ENCODE results near the gene VPS8. TPM values are rescaled to one million over a fixed set of nuclear protein-coding genes. Genes with fewer than 3 reads are reported as not detected.

VPS8 gene
- total RNA-seq, 1 experiment from 2014 or later = 31.4 TPM

DNA sequence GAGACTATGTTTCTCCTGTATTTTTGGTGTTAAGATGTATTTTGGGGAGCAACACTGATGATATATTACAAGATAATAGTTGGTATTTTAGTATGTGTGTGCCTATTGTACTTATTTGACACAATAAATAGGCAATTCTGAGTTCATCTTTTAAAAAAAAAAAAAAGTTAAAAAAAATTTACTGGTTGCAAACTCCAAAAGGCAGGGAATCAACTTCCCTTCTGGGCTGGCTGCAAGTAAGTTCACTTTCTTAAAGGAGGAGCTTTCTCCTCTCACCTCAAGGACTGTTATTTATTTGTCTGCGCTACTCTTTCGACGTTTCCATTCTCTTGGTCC is 335 bp upstream of the VPS8 start:
- no peak for DNase-seq (ENCODE audit: low read depth)

DNA sequence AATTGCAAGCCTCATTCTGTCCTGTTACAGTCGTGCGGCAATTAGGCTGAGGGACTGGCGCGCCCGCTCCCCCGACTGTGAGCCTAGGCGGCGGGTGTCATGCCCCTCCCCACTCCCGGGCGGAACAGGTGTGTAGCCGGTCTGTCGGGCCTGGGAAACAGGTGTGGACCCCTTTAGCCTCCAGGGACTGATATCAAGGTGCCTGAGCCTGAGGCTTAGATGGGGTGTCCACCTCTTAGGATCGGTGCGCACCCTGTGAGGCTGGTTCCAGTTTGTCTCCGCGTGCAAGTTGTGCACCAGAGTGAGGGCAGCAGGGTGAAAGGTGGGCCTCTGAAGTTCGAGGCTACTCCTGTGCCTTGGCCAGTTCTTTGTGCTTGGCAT is 686 bp downstream of the VPS8 start:
- DNase-seq (ENCODE audit: low read depth) = no peak

DNA sequence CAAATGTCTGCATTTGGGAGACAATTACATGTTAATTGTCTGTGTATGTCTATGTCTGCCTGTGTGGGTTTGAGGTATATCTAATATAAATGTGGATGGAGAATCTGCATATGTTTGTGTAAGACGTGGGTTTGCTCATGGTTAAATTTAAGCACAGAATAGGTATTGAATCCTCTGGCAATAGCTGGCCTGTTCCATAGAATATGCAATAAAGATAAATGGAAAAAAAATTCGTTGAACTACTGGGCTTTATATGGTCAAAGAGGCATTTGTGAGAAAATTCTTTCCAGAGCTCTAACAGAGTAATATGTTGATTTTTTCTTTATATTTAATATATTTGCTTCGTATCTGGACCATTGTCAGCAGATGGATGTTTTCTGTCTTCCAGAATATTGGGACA is 1.4 kb downstream of the VPS8 start:
- no peak for DNase-seq (ENCODE audit: low read depth)

DNA sequence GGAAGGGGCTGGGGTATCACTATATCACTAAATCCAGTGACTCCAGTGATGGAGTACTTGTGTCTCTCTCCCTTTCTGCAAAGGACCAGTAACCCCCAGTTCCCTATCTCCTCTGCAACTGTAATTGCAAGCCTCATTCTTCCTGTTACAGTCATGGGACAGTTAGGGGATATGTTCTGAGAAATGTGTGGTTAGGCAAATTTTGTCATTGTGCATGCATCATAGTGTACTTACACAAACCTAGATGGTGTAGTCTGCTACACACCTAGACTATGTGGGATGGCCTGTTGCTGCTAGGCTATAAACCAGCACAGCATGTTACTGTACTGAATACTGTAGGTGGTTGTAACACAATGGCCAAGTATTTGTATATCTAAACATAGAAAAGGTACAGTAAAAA is 2.2 kb downstream of the VPS8 start:
- DNase-seq (ENCODE audit: low read depth) = peak; percentile 27

DNA sequence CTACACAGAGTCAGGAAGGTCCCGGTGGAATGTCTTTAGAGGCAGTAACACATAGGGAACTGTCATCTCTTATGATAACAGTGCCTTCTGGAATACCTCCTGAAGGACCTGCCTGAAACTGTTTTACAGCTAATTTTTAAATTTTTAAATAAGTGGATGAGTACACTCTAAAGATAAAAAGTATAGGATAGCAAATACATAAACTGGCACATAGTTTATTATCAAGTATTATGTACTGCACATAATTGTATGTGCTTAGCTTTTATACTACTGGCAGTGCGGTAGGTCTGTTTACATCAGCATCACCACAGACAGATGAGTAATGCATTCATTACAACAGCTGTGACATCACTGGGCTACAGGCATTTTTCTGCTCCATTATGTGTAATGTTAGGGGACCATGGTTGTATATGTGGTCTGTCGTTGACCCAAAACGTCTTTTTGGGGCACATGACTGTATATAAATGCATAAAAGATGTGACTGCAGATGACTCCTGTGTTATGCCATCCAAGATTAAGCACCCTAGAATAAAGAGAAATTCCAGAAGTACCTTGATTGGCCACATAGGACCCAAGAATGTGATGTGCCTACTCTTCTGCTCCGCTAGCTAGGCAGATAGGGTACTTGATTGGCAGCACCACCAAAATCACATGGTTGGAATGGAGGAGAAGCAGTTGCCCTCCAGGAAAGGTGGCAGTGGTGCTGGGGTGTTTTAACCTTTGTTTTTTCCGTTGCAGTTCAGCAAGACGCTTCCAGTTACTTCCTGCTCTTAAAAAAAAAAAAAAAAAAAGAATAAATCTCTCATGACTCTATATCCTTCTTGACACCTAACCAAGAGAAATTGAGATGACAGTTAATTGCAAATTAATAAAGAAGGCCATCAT is 3.3 kb downstream of the VPS8 start:
- peak; percentile 89 for DNase-seq (ENCODE audit: low read depth)

DNA sequence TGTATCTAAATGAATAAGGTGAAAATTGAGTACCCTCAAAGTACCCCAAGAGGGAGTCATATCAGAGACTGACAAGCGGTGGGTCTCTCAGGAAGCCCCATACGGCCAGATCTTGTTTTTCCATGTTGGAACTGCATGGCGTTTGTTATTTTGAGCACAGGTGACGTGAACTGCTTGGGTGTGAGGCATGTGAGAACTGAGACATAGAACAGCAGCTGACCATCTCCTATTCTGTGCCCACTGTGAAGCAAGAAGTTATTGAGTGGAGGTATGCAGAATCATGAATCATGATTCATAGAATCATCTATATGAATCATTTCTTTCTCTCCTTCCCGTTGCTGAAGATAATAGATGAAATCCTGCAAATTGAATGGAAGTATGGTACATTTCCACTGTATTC is 4.6 kb downstream of the VPS8 start:
- no peak for DNase-seq (ENCODE audit: low read depth)

DNA sequence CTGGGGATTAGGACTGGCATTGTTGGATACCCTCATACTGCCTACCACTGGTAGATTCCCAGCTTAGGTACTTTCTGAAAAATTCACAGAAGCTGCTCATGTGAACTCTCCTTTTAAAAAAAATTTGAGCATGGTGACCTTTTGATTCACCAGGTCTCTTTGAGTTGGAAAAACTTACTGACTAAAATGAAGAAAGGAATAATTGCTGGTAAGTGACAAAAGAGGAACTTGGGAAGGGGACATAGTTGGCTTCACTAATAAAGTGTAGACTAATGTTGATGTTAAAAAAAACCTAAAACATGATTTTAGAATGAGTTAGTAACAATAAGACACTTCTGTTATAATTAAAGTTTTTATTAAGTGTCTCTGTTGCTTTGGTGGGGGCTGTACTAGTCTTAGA is 8.6 kb downstream of the VPS8 start:
- DNase-seq (ENCODE audit: low read depth) = no peak

DNA sequence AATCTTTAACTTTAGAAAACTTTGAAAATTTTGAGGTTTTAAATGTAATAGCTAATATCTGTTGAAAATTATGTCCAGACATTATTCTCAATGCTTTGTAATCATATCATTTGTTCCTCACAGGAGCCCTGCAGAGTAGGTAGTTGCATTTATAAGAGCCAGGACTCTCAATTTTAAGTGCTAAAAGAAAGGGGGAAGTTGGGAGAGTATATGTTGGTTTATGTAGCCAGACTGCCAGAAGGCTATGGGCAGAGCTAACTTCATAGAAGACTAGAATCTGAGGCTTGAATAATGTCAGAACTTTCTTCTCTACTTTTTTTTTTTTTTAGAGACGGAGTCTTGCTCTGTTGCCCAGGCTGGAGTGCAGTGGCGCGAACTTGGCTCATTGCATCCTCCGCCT is 9.1 kb downstream of the VPS8 start:
- DNase-seq (ENCODE audit: low read depth) = no peak

DNA sequence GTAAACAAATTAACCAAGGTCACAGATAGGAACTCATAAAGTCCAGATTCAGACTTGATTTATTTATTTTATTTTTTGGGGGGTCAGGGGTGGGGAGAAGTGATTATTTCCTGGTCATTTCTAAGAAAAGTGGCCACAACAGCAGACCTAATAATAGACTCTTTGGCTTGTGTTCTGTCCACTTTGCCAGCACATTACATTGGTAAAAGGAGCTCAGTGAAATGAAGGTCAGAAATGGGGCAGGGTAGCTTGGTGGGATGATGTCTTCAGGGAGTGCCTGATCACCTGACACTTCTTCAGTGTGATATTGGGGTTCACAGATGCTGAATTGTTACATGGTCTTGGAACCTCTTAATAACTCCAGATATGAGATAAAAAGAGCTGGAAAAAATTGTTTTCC is 10.1 kb downstream of the VPS8 start:
- DNase-seq (ENCODE audit: low read depth) = no peak

DNA sequence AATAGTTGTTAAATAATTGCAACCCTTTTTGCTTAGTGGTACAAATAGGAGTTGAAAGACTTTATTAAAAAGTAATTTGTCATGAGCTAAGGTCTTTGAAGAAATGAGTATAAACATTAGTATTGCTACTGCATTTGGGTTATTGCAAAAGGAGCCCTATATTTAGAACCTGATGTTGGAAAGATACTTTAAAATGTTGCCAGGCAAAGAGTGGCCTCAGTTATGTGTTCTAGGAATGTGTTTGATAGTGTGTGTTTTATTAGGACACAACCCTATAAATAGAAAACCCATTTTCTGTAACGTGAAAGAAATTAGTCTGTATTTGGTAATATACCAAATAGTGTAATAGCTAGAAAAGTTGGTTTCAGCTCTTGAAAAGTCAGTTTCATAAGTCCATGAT is 10.7 kb downstream of the VPS8 start:
- no peak for DNase-seq (ENCODE audit: low read depth)

DNA sequence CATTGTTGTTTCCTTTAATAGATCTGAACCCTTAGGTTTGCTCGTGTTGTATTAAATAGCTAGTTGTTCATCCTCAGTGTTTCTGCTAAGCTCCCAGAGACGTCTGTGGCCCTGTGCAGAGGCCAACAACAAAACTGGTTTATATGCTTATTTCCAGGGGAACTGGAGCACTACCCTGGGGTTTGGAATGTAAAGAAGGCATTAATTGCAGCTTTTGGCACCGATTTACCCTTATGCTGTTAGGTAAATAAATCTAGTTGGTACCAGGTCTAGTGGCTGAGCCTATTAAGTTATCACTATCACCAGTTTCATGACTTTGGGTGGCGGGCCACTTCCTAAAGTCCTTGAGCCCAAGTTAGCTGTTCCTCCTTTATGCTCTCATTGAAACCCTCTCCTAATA is 12.0 kb downstream of the VPS8 start:
- no peak for DNase-seq (ENCODE audit: low read depth)

DNA sequence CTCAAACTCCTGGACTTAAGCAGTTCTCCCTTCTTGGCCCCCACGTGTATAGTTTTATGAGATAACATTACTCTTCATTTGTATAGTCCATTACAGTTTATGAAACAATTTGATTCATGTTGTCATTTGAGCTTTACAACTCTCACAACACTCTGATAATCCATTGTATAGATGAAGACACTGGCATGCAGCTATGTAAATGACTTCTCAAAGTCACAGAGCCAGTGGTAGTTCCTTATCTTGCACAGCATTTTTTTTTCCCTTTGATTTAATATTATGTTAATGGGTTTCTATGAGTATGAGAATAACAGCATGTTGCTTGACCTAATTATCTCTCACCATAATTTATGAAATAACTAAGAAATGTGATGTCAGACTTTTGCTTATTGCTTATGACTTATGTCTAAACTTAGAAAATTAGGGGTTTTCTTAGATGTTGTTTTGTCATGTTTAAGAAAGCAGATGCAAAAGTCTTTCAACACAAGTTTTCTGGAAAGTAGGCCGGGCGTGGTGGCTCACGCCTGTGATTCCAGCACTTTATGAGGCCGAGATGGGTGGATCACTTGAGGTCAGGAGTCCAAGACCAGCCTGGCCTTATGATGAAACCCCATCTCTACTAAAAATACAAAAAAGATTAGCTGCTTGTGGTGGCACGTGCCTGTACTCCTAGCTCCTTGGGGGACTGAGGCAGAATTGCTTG is 13.3 kb downstream of the VPS8 start:
- no peak for DNase-seq (ENCODE audit: low read depth)

DNA sequence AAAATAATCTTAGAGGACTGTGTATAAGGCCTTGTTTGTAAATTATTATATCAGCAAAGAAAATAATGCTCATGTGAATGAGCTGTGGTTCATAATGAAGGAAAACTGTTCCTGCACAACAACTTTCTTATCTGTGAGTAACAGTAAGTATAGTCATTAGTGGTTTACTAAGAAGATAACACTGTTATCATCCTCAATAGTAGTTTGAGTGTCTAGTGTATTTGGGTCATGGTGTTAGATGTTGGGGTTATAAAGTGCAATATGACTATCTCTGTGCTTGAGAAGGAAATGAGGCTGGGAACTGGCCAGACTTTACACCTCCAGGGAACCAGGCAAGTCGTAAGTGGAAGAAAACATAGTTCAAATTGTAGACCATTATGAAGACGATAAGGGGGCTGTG is 15.6 kb downstream of the VPS8 start:
- no peak for DNase-seq (ENCODE audit: low read depth)

DNA sequence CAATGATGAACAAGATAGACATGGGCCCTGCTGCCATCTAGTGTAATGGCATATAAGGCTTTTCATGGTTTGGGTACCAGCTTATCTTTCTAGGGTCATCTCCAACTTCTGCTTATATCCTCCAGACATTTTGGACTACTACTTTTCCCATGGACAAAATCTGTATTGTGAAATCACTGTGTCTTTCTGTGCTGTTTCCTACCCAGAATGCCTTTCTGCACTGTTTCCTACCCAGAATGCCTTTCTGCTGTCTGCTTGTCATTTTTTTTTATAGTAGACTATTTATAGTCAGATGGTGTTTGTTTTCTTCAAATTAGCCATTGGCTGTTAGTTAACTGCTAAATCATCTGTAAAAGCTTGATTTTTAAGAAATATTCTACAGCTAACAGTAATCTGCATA is 20.1 kb downstream of the VPS8 start:
- DNase-seq (ENCODE audit: low read depth) = no peak

DNA sequence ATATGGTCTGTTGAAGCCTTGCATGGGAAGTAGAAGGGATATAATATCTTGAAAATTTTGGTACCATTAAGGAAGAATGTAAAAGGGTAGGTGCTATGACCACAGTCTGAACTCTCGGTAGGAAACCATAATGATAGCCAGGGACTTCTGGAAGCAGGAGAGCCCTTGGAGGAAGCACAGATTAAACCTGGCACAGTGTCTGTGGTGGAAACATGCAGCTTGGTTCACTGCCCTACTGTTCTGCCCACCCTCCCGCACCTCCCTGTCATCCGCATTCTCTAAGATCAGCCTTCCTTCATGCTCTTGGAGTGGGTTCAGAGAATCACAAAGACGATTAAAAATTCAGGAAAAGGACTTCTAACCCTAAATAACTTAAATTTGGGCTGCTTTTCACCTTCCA is 20.9 kb downstream of the VPS8 start:
- DNase-seq (ENCODE audit: low read depth) = no peak

DNA sequence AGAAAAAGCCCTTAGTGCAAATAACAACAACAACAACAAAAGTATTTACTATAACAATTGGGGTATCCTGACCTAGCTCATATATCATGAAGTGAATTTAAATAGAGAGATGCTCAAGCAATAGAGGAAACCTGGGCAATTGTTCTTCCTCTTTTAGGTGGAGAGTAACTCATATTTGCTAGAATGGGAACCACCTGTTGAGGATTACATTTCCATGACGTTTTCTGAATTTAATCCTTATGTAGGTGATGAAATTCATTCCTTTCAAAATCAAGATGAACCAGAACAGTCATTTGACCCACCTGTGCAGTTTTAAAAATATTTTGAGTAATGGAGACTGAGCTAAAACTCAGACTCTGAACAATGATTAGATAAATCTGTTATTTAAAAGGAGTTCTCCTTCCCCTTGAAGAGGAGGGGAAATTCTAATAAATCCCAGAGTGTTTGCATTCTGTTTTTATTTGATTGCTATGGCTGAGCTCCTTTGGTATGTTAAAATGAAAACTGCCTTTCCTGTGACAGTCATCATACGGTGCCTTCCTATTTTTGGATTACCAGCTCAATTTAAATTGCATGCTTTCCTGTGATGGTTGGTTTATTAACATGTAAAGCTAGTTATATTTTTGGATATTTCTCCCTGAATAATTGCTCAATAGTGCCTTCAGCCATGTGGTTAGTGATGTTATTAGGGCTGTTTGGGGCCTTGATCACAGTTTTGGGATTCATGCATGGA is 24.3 kb downstream of the VPS8 start:
- DNase-seq (ENCODE audit: low read depth) = no peak

DNA sequence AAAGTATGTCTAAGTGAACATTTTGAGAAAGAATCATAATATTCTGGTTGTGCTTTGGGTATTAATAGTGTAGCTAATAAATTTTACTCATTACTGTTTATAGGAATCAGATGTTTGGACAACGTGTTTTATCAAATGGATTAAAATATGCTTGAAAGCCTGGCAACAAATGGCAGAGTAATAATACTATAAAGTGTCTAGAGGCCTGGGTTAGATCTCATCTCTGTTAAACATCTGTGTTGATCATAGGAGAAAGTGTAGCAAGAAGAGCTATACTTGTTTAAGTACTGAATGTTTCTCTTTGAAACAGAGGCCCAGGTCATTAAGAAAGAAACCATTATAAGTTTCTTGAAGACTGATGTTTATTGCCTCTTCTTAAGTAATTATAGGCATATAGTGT is 30.5 kb downstream of the VPS8 start:
- no peak for DNase-seq (ENCODE audit: low read depth)

DNA sequence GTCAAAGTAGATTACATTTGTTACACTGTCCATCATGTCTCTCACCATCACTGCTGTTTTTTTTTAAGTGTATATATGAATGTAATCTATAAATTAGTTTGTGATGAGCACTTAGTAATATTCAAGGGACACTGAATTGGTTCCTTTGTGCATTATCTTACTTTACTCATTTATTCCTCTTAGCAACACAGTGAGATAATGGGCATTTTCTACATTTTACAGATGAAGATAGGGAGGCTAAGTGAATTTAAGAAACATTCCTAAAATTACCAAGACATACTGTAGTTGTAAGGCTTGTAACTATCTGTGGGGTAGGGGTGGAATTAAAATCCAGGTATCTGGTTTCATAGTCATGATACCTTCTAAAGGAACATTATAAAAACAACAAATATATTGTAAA is 33.9 kb downstream of the VPS8 start:
- no peak for DNase-seq (ENCODE audit: low read depth)

DNA sequence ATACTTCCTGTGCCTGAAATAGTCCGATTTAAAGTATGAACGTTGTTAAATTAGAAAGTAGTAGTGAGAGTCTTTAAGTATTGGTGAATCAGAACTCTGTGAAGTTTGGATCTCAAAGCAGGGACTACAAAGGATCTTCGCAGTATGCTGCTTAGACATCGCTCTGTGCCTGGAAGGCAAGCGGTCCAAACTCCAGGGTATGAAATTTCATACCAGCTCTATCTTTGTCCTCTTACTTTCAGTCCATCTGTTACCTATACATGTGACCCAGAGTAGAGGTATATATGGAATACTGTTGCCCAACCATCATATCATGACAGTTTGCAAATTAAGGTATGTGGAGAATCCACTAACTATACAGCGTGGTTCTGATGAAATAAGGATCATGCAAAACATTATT is 34.5 kb downstream of the VPS8 start:
- DNase-seq (ENCODE audit: low read depth) = no peak

DNA sequence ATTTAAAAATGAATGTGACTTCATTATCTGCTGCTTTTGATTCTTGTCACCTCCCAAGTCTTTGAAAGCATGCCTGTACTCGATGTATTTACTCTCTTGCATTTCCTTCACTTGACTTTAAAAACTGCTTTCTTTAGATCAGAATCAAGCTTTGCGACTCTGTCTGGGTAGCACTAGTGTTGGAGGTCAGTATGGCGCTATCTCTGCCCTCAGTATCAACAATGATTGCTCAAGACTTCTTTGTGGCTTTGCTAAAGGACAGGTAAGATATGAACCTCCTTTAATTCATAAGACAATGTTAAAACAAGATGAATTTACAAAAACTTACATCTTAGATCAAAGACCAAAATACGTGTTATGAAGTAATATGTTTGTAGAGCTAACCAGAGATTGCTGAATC is 37.0 kb downstream of the VPS8 start:
- no peak for DNase-seq (ENCODE audit: low read depth)

DNA sequence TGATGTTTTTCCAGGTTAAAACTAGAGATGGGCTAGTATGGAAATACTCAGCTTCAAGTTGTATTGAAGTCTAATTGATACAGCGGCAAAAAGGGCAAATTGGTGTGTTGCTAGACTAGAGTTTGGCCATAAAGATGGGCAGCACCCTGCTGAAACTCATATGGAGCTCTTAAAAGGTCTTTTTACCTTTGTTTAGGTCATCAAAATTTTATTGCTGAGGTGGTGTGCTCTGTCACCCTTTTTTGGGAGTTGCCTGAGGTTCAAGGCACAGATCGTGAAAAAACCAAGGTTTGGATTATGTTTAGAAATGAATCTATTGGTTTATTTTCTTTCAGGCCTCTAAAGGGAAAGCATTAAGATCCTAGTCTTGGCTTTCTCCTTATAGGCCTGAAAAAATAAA is 38.2 kb downstream of the VPS8 start:
- DNase-seq (ENCODE audit: low read depth) = no peak

DNA sequence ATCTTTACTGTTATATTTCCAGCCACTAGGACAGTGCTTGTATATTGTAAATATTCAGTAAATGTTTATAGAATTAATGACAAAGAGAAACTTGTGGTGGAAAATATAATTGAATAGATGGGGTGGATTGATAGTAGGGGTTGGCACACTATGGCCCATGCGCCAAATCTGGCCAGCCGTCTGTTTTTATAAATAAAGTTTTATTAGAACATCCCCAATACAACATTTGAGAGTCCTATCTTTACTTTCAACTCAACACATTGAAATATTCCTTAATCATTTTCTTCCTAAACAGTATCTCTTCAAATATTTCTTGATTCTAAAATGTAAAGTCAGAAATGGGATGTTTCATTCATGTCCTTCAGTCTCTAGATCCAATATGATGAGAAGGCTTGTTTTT is 45.1 kb downstream of the VPS8 start:
- no peak for DNase-seq (ENCODE audit: low read depth)

DNA sequence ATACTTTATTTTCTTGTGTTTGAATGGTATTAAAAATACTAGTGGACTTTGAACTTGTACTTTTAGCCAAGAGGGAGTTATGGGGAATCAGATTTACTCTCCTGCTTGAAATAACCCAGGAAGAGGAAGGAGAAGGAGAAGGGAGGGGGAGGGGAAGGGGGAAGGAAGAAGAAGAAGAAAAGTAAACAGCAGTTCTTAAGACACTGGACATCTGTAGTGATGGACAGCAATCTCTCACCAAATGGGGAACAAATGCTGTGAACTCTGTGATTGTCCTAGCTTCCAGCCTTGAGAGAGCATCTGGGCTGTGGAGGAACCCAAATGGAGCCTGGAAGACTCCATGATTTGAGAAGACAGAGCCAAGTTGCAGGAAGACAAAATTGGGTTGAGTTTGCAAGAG is 52.0 kb downstream of the VPS8 start:
- DNase-seq (ENCODE audit: low read depth) = no peak
